Measurements from ENCODE around the gene DNAI1.

DNA sequence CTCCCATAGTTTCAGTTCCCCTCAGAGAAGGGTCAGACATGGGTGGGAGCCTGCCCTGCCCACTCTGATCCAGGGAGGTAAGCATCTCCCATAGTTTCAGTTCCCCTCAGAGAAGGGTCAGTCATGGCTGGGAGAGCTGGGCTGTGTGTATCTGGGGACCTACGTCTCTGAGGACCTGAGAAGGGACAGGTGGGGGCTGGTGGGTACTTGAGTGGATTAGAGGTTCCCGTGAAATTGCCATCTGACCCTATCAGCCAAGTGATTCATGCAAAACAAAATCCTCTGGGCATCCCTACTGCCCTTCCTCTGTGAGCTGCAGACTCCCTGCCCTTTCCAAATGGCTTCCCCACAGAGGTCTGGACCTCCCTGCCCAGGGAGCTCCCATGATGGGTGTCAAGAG, 60.3 kb downstream of the DNAI1 start:
- TF ChIP-seq, protein P1, sequence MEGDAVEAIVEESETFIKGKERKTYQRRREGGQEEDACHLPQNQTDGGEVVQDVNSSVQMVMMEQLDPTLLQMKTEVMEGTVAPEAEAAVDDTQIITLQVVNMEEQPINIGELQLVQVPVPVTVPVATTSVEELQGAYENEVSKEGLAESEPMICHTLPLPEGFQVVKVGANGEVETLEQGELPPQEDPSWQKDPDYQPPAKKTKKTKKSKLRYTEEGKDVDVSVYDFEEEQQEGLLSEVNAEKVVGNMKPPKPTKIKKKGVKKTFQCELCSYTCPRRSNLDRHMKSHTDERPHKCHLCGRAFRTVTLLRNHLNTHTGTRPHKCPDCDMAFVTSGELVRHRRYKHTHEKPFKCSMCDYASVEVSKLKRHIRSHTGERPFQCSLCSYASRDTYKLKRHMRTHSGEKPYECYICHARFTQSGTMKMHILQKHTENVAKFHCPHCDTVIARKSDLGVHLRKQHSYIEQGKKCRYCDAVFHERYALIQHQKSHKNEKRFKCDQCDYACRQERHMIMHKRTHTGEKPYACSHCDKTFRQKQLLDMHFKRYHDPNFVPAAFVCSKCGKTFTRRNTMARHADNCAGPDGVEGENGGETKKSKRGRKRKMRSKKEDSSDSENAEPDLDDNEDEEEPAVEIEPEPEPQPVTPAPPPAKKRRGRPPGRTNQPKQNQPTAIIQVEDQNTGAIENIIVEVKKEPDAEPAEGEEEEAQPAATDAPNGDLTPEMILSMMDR (IDR thresholded peaks at IDR 0.05 in 8 of 11, conservative IDR thresholded peaks at IDR 0.05 in 3 of 11) = no peak
- TF ChIP-seq POLR2A (IDR thresholded peaks at IDR 0.05) = no peak
